Esophagus squamous epithelium (tissue), 4 donors: ENCODE results near the gene GPC6.

ENCODE experiments used
- POLR2A ChIP-seq, 4 donors: fragments of 450-650 bp; IDR thresholded peaks; one replicate each; pipeline ENCODE4 v1.6.1; 2017; ENCODE audit warnings: antibody characterized with exemption in 4 of 4, mild to moderate bottlenecking in 4 of 4, moderate library complexity in 3 of 4
- TF ChIP-seq, protein P1 (sequence below), 6 experiments: fragments of 450-650 bp in 4 of 6; fragments of 200-600 bp in 2 of 6; sonication (generic) in 2 of 6; IDR thresholded peaks; one replicate each; pipeline ENCODE4 v1.5.1; 2016 to 2019; ENCODE audit warnings: antibody characterized with exemption in 6 of 6, mild to moderate bottlenecking in 4 of 6, moderate library complexity in 4 of 6

DNA sequence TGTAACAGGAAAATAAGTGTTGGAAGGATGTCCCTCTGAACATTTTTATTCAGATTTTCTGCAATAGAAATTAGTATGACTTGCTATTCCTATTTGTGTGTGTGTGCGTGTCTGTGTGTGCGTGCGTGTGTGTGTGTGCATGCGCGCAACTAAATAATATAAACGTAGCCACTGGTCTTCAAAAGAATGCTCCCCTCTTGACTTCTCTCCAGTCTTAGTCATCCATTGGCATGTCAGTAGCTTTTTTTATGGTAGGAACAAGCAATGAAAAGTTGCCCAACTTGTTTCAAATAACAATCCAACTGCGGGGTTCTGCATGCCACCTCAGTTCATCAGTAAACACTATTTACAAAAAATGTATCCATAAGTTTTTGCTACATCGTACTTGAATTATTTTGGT, 249.6 kb downstream of the GPC6 start:
- TF ChIP-seq, protein P1, sequence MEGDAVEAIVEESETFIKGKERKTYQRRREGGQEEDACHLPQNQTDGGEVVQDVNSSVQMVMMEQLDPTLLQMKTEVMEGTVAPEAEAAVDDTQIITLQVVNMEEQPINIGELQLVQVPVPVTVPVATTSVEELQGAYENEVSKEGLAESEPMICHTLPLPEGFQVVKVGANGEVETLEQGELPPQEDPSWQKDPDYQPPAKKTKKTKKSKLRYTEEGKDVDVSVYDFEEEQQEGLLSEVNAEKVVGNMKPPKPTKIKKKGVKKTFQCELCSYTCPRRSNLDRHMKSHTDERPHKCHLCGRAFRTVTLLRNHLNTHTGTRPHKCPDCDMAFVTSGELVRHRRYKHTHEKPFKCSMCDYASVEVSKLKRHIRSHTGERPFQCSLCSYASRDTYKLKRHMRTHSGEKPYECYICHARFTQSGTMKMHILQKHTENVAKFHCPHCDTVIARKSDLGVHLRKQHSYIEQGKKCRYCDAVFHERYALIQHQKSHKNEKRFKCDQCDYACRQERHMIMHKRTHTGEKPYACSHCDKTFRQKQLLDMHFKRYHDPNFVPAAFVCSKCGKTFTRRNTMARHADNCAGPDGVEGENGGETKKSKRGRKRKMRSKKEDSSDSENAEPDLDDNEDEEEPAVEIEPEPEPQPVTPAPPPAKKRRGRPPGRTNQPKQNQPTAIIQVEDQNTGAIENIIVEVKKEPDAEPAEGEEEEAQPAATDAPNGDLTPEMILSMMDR (IDR thresholded peaks at IDR 0.05): no peak
- TF ChIP-seq POLR2A (IDR thresholded peaks at IDR 0.05): no peak
